ENCODE measurements around the gene APPL2.

DNA sequence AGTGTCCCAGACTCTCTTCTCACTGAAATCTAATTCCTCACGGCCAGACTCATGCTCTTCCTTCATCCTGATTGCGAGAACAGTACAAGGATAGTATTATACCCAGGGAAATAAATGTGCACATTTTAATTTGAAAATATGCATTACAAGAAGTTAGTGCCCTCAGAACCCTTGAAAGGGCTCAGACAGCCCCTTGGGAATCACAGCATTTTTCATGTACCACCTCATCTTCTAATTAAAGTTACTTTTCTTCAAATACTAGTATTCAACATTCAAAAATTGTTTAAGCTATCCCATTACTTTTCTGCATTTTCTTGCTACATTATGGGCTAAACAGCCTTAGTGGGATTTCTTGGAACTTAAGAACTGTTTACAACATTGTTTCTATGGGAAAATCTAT, 1.7 kb upstream of the APPL2 start:
- TF ChIP-seq, protein P1, sequence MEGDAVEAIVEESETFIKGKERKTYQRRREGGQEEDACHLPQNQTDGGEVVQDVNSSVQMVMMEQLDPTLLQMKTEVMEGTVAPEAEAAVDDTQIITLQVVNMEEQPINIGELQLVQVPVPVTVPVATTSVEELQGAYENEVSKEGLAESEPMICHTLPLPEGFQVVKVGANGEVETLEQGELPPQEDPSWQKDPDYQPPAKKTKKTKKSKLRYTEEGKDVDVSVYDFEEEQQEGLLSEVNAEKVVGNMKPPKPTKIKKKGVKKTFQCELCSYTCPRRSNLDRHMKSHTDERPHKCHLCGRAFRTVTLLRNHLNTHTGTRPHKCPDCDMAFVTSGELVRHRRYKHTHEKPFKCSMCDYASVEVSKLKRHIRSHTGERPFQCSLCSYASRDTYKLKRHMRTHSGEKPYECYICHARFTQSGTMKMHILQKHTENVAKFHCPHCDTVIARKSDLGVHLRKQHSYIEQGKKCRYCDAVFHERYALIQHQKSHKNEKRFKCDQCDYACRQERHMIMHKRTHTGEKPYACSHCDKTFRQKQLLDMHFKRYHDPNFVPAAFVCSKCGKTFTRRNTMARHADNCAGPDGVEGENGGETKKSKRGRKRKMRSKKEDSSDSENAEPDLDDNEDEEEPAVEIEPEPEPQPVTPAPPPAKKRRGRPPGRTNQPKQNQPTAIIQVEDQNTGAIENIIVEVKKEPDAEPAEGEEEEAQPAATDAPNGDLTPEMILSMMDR (IDR thresholded peaks at IDR 0.05): no peak
- no peak for TF ChIP-seq POLR2A (IDR thresholded peaks at IDR 0.05)

All from right lobe of liver (tissue), 4 donors.